ENCODE data around the gene POPDC2.

POPDC2 gene

GRCh38 chr3:119630128-119630879 lies 30.1 kb downstream of the POPDC2 start:
- H3K4me2 ChIP-seq (ENCODE audit: low read length, poor library complexity, severe bottlenecking): no peak overlapping the region
- H3K4ac ChIP-seq (ENCODE audit: low read depth in 1 of 2, low read length in 2 of 2): no peak overlapping the region
- 94% methylated on average over 4 of the region's 8 CpGs for WGBS

GRCh38 chr3:119628816-119629445 lies 31.5 kb downstream of the POPDC2 start:
- Histone ChIP-seq H3K18ac (ENCODE audit: low read depth in 1 of 2, low read length in 2 of 2) (no peak overlapping the region), H3K4ac (ENCODE audit: low read depth in 1 of 2, low read length in 2 of 2) (no peak overlapping the region), H2AFZ (ENCODE audit: low read depth, low read length) (no peak overlapping the region), H4K91ac (ENCODE audit: low read length) (no peak overlapping the region), H3K9me3 (ENCODE audit: control insufficient read depth, low read length) (no peaks in the 10 kb centered on the region), H3K27me3 (ENCODE audit: control insufficient read depth in 1 of 2, insufficient read depth in 1 of 2, low read length in 2 of 2) (no peaks in the 10 kb centered on the region), H3K36me3 (ENCODE audit: control insufficient read depth in 1 of 2, insufficient read depth in 2 of 2, low read depth in 1 of 2, low read length in 2 of 2) (no peaks in the 10 kb centered on the region), H3K14ac (ENCODE audit: low read length in 2 of 2) (no peak overlapping the region), H2BK15ac (ENCODE audit: low read depth, poor library complexity, severe bottlenecking) (no peak overlapping the region), H3K23ac (ENCODE audit: low read length in 2 of 2) (no peak overlapping the region), H3K27ac (ENCODE audit: low read length, poor library complexity, severe bottlenecking) (no peak overlapping the region), H3K4me2 (ENCODE audit: low read length, poor library complexity, severe bottlenecking) (no peak overlapping the region), H2BK120ac (ENCODE audit: low read depth, low read length) (no peak overlapping the region), H2AK5ac (ENCODE audit: low read length, severe bottlenecking) (no peak overlapping the region), H2BK12ac (ENCODE audit: low read length in 2 of 2) (no peak overlapping the region), H2BK5ac (ENCODE audit: low read depth, low read length, poor library complexity, severe bottlenecking) (no peak overlapping the region), H4K8ac (ENCODE audit: low read length) (no peak overlapping the region), H3K79me1 (replicated peaks; ENCODE audit: low read length, poor library complexity, severe bottlenecking) (no peaks in the 10 kb centered on the region), H3K4me1 (ENCODE audit: control insufficient read depth, insufficient read depth, low read depth, low read length) (peaks cover 12% of the 10 kb centered on the region), H3K4me3 (ENCODE audit: insufficient read depth in 1 of 2, low read depth in 1 of 2, low read length in 2 of 2) (no peak overlapping the region), H3K9ac (ENCODE audit: low read length) (no peak overlapping the region)
- no peak for DNase-seq
- 100% methylated on average over 1 of the region's 1 CpG for WGBS

More at GRCh38 chr3:119630128-119630879, 30.1 kb downstream of the POPDC2 start:
- H4K91ac ChIP-seq (ENCODE audit: low read length): peak overlapping the region; percentile 84
- H3K27me3 ChIP-seq (ENCODE audit: control insufficient read depth in 1 of 2, insufficient read depth in 1 of 2, low read length in 2 of 2): no peaks in the 10 kb centered on the region
- H3K23ac ChIP-seq (ENCODE audit: low read length in 2 of 2): no peak overlapping the region
- H4K8ac ChIP-seq (ENCODE audit: low read length): peak overlapping the region; percentile 84
- H2AK5ac ChIP-seq (ENCODE audit: low read length, severe bottlenecking): peak overlapping the region; percentile 36
- peaks cover 10% of the 10 kb centered on the region for H3K4me1 ChIP-seq (ENCODE audit: control insufficient read depth, insufficient read depth, low read depth, low read length)
- H2AFZ ChIP-seq (ENCODE audit: low read depth, low read length): peak overlapping the region; percentile 36
- no peaks in the 10 kb centered on the region for H3K79me1 ChIP-seq (replicated peaks; ENCODE audit: low read length, poor library complexity, severe bottlenecking)
- peak overlapping the region in 1 of 2 experiments; percentile 68 for H3K18ac ChIP-seq (ENCODE audit: low read depth in 1 of 2, low read length in 2 of 2)
- H2BK15ac ChIP-seq (ENCODE audit: low read depth, poor library complexity, severe bottlenecking): peak overlapping the region; percentile 73
- peak overlapping the region; percentile 70 to 80 for H2BK12ac ChIP-seq (ENCODE audit: low read length in 2 of 2)
- no peaks in the 10 kb centered on the region for H3K36me3 ChIP-seq (ENCODE audit: control insufficient read depth in 1 of 2, insufficient read depth in 2 of 2, low read depth in 1 of 2, low read length in 2 of 2)
- peak overlapping the region; percentile 80 for H3K9ac ChIP-seq (ENCODE audit: low read length)
- H3K9me3 ChIP-seq (ENCODE audit: control insufficient read depth, low read length): no peaks in the 10 kb centered on the region
- DNase-seq: peak; percentile 71
- no peak overlapping the region for H2BK5ac ChIP-seq (ENCODE audit: low read depth, low read length, poor library complexity, severe bottlenecking)
- no peak overlapping the region for H3K14ac ChIP-seq (ENCODE audit: low read length in 2 of 2)
- peak overlapping the region in 1 of 2 experiments; percentile 28 for H3K4me3 ChIP-seq (ENCODE audit: insufficient read depth in 1 of 2, low read depth in 1 of 2, low read length in 2 of 2)
- no peak overlapping the region for H3K27ac ChIP-seq (ENCODE audit: low read length, poor library complexity, severe bottlenecking)
- H2BK120ac ChIP-seq (ENCODE audit: low read depth, low read length): peak overlapping the region; percentile 36

- H2AFZ ChIP-seq (ENCODE audit: low read depth, low read length): no peak overlapping the region
- no peak for DNase-seq
- H3K14ac ChIP-seq (ENCODE audit: low read length in 2 of 2): no peak overlapping the region
- H2BK120ac ChIP-seq (ENCODE audit: low read depth, low read length): no peak overlapping the region
- no peak overlapping the region for H2BK5ac ChIP-seq (ENCODE audit: low read depth, low read length, poor library complexity, severe bottlenecking)
- no peak overlapping the region for H3K23ac ChIP-seq (ENCODE audit: low read length in 2 of 2)
- H3K36me3 ChIP-seq (ENCODE audit: control insufficient read depth in 1 of 2, insufficient read depth in 2 of 2, low read depth in 1 of 2, low read length in 2 of 2): no peaks in the 10 kb centered on the region
- no peak overlapping the region for H2BK15ac ChIP-seq (ENCODE audit: low read depth, poor library complexity, severe bottlenecking)
- peaks cover 12% of the 10 kb centered on the region for H3K4me1 ChIP-seq (ENCODE audit: control insufficient read depth, insufficient read depth, low read depth, low read length)
- no peak overlapping the region for H4K91ac ChIP-seq (ENCODE audit: low read length)
- no peak overlapping the region for H4K8ac ChIP-seq (ENCODE audit: low read length)
- WGBS: 81% methylated on average over 3 of the region's 4 CpGs
- no peak overlapping the region for H3K27ac ChIP-seq (ENCODE audit: low read length, poor library complexity, severe bottlenecking)
- no peak overlapping the region for H3K9ac ChIP-seq (ENCODE audit: low read length)
- no peak overlapping the region for H3K18ac ChIP-seq (ENCODE audit: low read depth in 1 of 2, low read length in 2 of 2)
- H2AK5ac ChIP-seq (ENCODE audit: low read length, severe bottlenecking): no peak overlapping the region
- no peak overlapping the region for H3K4me3 ChIP-seq (ENCODE audit: insufficient read depth in 1 of 2, low read depth in 1 of 2, low read length in 2 of 2)
- H3K4ac ChIP-seq (ENCODE audit: low read depth in 1 of 2, low read length in 2 of 2): no peak overlapping the region
- H3K27me3 ChIP-seq (ENCODE audit: control insufficient read depth in 1 of 2, insufficient read depth in 1 of 2, low read length in 2 of 2): no peaks in the 10 kb centered on the region
- no peak overlapping the region for H2BK12ac ChIP-seq (ENCODE audit: low read length in 2 of 2)
- no peak overlapping the region for H3K4me2 ChIP-seq (ENCODE audit: low read length, poor library complexity, severe bottlenecking)
- no peaks in the 10 kb centered on the region for H3K9me3 ChIP-seq (ENCODE audit: control insufficient read depth, low read length)
- H3K79me1 ChIP-seq (replicated peaks; ENCODE audit: low read length, poor library complexity, severe bottlenecking): no peaks in the 10 kb centered on the region
These were observed 32.0 kb downstream of the POPDC2 start for GRCh38 chr3:119628390-119628789.

- H3K23ac ChIP-seq (ENCODE audit: low read length in 2 of 2): no peak overlapping the region
- no peaks in the 10 kb centered on the region for H3K9me3 ChIP-seq (ENCODE audit: control insufficient read depth, low read length)
- H3K4me2 ChIP-seq (ENCODE audit: low read length, poor library complexity, severe bottlenecking): no peak overlapping the region
- H2BK15ac ChIP-seq (ENCODE audit: low read depth, poor library complexity, severe bottlenecking): no peak overlapping the region
- no peak overlapping the region for H4K91ac ChIP-seq (ENCODE audit: low read length)
- H3K14ac ChIP-seq (ENCODE audit: low read length in 2 of 2): no peak overlapping the region
- H3K79me1 ChIP-seq (replicated peaks; ENCODE audit: low read length, poor library complexity, severe bottlenecking): no peaks in the 10 kb centered on the region
- no peak overlapping the region for H2AFZ ChIP-seq (ENCODE audit: low read depth, low read length)
- H2BK120ac ChIP-seq (ENCODE audit: low read depth, low read length): no peak overlapping the region
- no peaks in the 10 kb centered on the region for H3K36me3 ChIP-seq (ENCODE audit: control insufficient read depth in 1 of 2, insufficient read depth in 2 of 2, low read depth in 1 of 2, low read length in 2 of 2)
- H4K8ac ChIP-seq (ENCODE audit: low read length): peak overlapping the region; percentile 27
- H3K27ac ChIP-seq (ENCODE audit: low read length, poor library complexity, severe bottlenecking): no peak overlapping the region
- no peak overlapping the region for H2BK12ac ChIP-seq (ENCODE audit: low read length in 2 of 2)
- no peak overlapping the region for H2BK5ac ChIP-seq (ENCODE audit: low read depth, low read length, poor library complexity, severe bottlenecking)
- H3K9ac ChIP-seq (ENCODE audit: low read length): no peak overlapping the region
- H3K27me3 ChIP-seq (ENCODE audit: control insufficient read depth in 1 of 2, insufficient read depth in 1 of 2, low read length in 2 of 2): no peaks in the 10 kb centered on the region
- no peak overlapping the region for H3K18ac ChIP-seq (ENCODE audit: low read depth in 1 of 2, low read length in 2 of 2)
- no peak for DNase-seq
- H3K4ac ChIP-seq (ENCODE audit: low read depth in 1 of 2, low read length in 2 of 2): no peak overlapping the region
- WGBS: 77% methylated on average over 8 of the region's 8 CpGs
- H2AK5ac ChIP-seq (ENCODE audit: low read length, severe bottlenecking): no peak overlapping the region
- peaks cover 12% of the 10 kb centered on the region for H3K4me1 ChIP-seq (ENCODE audit: control insufficient read depth, insufficient read depth, low read depth, low read length)
- no peak overlapping the region for H3K4me3 ChIP-seq (ENCODE audit: insufficient read depth in 1 of 2, low read depth in 1 of 2, low read length in 2 of 2)
These were observed 32.9 kb downstream of the POPDC2 start for GRCh38 chr3:119627461-119627860.

Data from mesenchymal stem cell (in vitro differentiated cells and primary cell).